IPS DF 6.9 (cell line): ENCODE measurements around the gene ST8SIA2.

Source experiments
- DNase-seq: peaks from one replicate; pipeline ENCODE4 v3.0.0-alpha.2; 2013; ENCODE audit warnings: low read depth, low spot score
- H3K27ac ChIP-seq: one replicate; pipeline ENCODE4 v1.5.1; 2013; ENCODE audit warnings: low read length, control low read depth
- H3K27me3 ChIP-seq: 2 replicates; pipeline ENCODE4 v1.6.1; 2013; ENCODE audit warnings: mild to moderate bottlenecking, low read length; ENCODE audit not compliant: control insufficient read depth, insufficient read depth
- H3K36me3 ChIP-seq: 2 replicates; pipeline ENCODE4 v1.6.1; 2013; ENCODE audit warnings: low read length; ENCODE audit not compliant: control insufficient read depth, insufficient read depth
- H3K4me1 ChIP-seq: 2 replicates; pipeline ENCODE4 v1.6.1; 2013; ENCODE audit warnings: low read length; ENCODE audit not compliant: control insufficient read depth, insufficient read depth
- H3K4me3 ChIP-seq: 2 replicates; pipeline ENCODE4 v1.5.1; 2013; ENCODE audit warnings: mild to moderate bottlenecking, low read length
- H3K9me3 ChIP-seq: 2 replicates; pipeline ENCODE4 v1.6.1; 2013; ENCODE audit warnings: low read length, inconsistent platforms; ENCODE audit not compliant: control insufficient read depth, insufficient read depth
- WGBS: extraction: QIAGEN DNeasy Blood & Tissue Kit; methylation state at CpG from one replicate; pipeline ENCODE4 v1.1.7; 2013; ENCODE audit warnings: mixed read lengths, missing lambda C conversion rate; ENCODE audit not compliant: insufficient read length, insufficient coverage; 5-methylcytosine and 5-hydroxymethylcytosine counted together

ST8SIA2 gene

DNA sequence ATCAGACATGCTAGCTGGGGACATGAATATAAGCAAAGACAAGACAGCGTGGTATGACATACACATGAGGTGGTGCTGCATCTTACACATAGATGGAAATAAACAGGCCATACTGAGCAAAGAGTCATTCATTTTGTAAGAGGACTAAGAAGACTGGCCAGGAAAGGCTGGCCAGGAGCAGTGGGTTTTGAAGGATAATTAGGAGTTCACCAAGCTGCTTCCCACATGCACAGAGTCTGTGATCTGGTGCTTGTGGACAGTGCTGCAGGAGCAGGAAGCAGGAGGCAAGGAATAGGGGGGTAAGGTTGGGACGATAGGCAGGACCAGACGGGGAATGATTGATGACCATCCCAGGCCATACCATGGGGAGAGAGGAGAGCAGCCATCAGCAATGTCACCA, 41.5 kb downstream of the ST8SIA2 start:
- Histone ChIP-seq H3K27ac (no peak overlapping the region), H3K27me3 (no peaks in the 10 kb centered on the region), H3K36me3 (no peaks in the 10 kb centered on the region), H3K9me3 (no peaks in the 10 kb centered on the region), H3K4me1 (no peaks in the 10 kb centered on the region; the same call in none of the 2 replicates), H3K4me3 (no peak overlapping the region)
- DNase-seq: no peak
- WGBS: no CpG with 5 or more reads among the region's 3 CpGs

DNA sequence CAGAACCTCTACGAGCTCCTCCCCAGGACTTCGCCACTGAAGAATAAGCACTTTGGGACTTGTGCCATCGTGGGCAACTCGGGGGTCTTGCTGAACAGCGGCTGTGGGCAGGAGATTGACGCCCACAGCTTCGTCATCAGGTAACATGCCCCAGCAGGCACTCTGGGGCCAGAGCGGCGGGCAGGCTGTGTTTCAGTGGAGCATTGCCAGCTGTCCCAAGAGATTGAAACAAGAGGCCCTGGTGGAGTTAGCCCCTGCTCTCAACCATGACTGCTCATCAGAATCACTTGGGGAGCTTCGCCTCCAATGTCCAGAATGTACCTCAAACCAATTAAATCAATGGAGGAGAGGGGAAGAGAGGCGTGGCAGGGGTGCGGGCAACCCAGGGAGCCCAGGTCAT, 44.8 kb downstream of the ST8SIA2 start:
- no CpG with 5 or more reads among the region's 12 CpGs for WGBS
- no peaks in the 10 kb centered on the region for H3K36me3 ChIP-seq
- no peak for DNase-seq
- H3K27ac ChIP-seq: no peak overlapping the region
- no peaks in the 10 kb centered on the region; the same call in 1 of the 2 replicates for H3K4me1 ChIP-seq
- no peaks in the 10 kb centered on the region for H3K27me3 ChIP-seq
- H3K4me3 ChIP-seq: no peak overlapping the region
- no peaks in the 10 kb centered on the region for H3K9me3 ChIP-seq

- WGBS: no CpG with 5 or more reads among the region's 3 CpGs
- H3K36me3 ChIP-seq: no peaks in the 10 kb centered on the region
- no peaks in the 10 kb centered on the region; the same call in 1 of the 2 replicates for H3K4me1 ChIP-seq
Measured at GRCh38 chr15:92443381-92443780, 49.7 kb downstream of the ST8SIA2 start.

DNA sequence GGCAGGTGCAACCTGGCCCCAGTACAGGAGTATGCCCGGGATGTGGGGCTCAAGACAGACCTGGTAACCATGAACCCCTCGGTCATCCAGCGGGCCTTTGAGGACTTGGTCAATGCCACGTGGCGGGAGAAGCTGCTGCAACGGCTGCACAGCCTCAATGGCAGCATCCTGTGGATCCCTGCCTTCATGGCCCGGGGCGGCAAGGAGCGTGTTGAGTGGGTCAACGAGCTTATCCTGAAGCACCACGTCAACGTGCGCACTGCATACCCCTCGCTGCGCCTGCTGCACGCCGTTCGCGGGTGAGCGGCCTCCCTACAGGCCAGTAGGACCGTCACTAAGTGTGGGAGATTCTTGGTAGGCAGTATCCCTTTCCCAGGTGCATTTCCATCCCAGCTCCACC, 51.0 kb downstream of the ST8SIA2 start:
- H3K36me3 ChIP-seq: no peaks in the 10 kb centered on the region
- no peaks in the 10 kb centered on the region for H3K4me1 ChIP-seq
- H3K27me3 ChIP-seq: no peaks in the 10 kb centered on the region
- DNase-seq: no peak
- no CpG with 5 or more reads among the region's 21 CpGs for WGBS
- H3K9me3 ChIP-seq: no peaks in the 10 kb centered on the region
- no peak overlapping the region for H3K4me3 ChIP-seq
- no peak overlapping the region for H3K27ac ChIP-seq

More at GRCh38 chr15:92443381-92443780, 49.7 kb downstream of the ST8SIA2 start:
- Histone ChIP-seq H3K27me3 (no peaks in the 10 kb centered on the region), H3K4me3 (no peak overlapping the region), H3K9me3 (no peaks in the 10 kb centered on the region), H3K27ac (no peak overlapping the region)
- no peak for DNase-seq

DNA sequence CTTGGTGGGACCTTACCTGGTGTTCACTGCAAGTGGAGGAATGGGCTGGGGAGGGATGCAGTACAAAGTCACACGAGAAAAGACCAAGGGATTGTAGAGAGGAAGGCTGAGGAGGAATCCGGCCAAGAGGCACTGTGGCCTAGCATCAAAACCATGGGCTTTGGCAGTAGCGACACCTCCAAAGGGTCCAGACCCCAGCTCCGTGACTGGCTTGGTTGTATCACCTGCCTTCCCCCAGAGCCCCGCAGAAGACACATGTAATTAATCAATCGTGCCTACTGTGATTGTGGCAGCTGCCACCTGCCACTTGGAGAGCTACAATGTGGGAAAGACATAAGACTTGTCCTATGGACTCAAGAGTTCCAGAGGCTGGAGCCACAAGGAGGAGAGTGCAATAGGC, 54.7 kb downstream of the ST8SIA2 start:
- Histone ChIP-seq H3K9me3 (no peaks in the 10 kb centered on the region), H3K36me3 (no peaks in the 10 kb centered on the region), H3K4me3 (no peak overlapping the region), H3K4me1 (no peaks in the 10 kb centered on the region), H3K27me3 (no peaks in the 10 kb centered on the region), H3K27ac (no peak overlapping the region)
- DNase-seq: no peak
- no CpG with 5 or more reads among the region's 6 CpGs for WGBS

GRCh38 chr15:92449476-92449875, 55.8 kb downstream of the ST8SIA2 start:
- no peaks in the 10 kb centered on the region for H3K4me1 ChIP-seq
- H3K4me3 ChIP-seq: no peak overlapping the region
- DNase-seq: no peak
- no peaks in the 10 kb centered on the region for H3K36me3 ChIP-seq
- WGBS: no CpG with 5 or more reads among the region's 2 CpGs
- H3K27me3 ChIP-seq: no peaks in the 10 kb centered on the region
- no peak overlapping the region for H3K27ac ChIP-seq
- no peaks in the 10 kb centered on the region for H3K9me3 ChIP-seq

- DNase-seq: no peak
- H3K27me3 ChIP-seq: no peaks in the 10 kb centered on the region
- no CpG with 5 or more reads among the region's 10 CpGs for WGBS
- H3K9me3 ChIP-seq: no peaks in the 10 kb centered on the region
- H3K4me3 ChIP-seq: no peak overlapping the region
- H3K4me1 ChIP-seq: no peaks in the 10 kb centered on the region
- no peak overlapping the region for H3K27ac ChIP-seq
- H3K36me3 ChIP-seq: no peaks in the 10 kb centered on the region
Measured at GRCh38 chr15:92451225-92451825, 57.6 kb downstream of the ST8SIA2 start.

- no peaks in the 10 kb centered on the region for H3K9me3 ChIP-seq
- WGBS: no CpG with 5 or more reads among the region's 3 CpGs
- H3K4me3 ChIP-seq: no peak overlapping the region
- H3K27ac ChIP-seq: no peak overlapping the region
- H3K36me3 ChIP-seq: no peaks in the 10 kb centered on the region
- no peak for DNase-seq
- H3K4me1 ChIP-seq: no peaks in the 10 kb centered on the region
- no peaks in the 10 kb centered on the region for H3K27me3 ChIP-seq
Measured at GRCh38 chr15:92452143-92452542, 58.5 kb downstream of the ST8SIA2 start.

DNA sequence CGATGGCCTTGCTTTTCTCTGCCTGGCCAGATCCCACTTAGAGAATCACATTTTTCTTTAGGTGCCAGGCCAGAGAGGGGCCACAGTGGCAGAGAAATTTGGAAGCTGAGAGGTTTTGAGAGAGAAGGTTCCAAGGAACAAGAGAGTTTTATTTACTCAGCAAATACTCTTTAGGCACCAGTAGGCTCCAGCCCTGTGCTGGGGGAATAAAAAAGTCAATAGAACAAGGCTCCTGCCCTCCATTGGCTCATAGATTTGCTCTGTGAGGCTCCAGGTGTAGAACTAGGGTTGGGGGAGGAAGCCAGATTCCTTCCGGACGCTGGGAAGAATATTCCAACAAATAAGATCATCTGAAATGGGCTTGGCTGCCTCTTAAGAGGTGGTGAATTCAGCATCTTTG, 59.9 kb downstream of the ST8SIA2 start:
- no peak overlapping the region for H3K27ac ChIP-seq
- no peaks in the 10 kb centered on the region for H3K9me3 ChIP-seq
- DNase-seq: no peak
- H3K4me1 ChIP-seq: no peaks in the 10 kb centered on the region
- H3K4me3 ChIP-seq: no peak overlapping the region
- WGBS: no CpG with 5 or more reads among the region's 3 CpGs
- H3K27me3 ChIP-seq: no peaks in the 10 kb centered on the region
- no peaks in the 10 kb centered on the region for H3K36me3 ChIP-seq

GRCh38 chr15:92454555-92455105, 60.9 kb downstream of the ST8SIA2 start:
- H3K27me3 ChIP-seq: no peaks in the 10 kb centered on the region
- no peaks in the 10 kb centered on the region for H3K4me1 ChIP-seq
- no peak overlapping the region for H3K27ac ChIP-seq
- no peaks in the 10 kb centered on the region for H3K9me3 ChIP-seq
- no CpG with 5 or more reads among the region's 7 CpGs for WGBS
- no peak overlapping the region for H3K4me3 ChIP-seq
- no peaks in the 10 kb centered on the region for H3K36me3 ChIP-seq
- DNase-seq: no peak

GRCh38 chr15:92455271-92455670, 61.6 kb downstream of the ST8SIA2 start:
- H3K36me3 ChIP-seq: no peaks in the 10 kb centered on the region
- H3K27me3 ChIP-seq: no peaks in the 10 kb centered on the region
- H3K9me3 ChIP-seq: no peaks in the 10 kb centered on the region
- no CpG with 5 or more reads among the region's 7 CpGs for WGBS
- no peak for DNase-seq
- H3K4me1 ChIP-seq: no peaks in the 10 kb centered on the region
- no peak overlapping the region for H3K27ac ChIP-seq
- no peak overlapping the region for H3K4me3 ChIP-seq
